Small intestine (tissue), 7 donors: ENCODE results near the gene KLLN. TPM values are rescaled to one million over a fixed set of nuclear protein-coding genes. Genes with fewer than 3 reads are reported as not detected.
A peak's percentile ranks its signal among the peaks of the same experiment; 100 is the strongest.
"Not testable (repeated sequence)": the region's sequence is repeated elsewhere in the genome, so short reads cannot be mapped to it uniquely, and the experiment has no call there.

Experiments used
- DNase-seq, 2 donors: peaks; one replicate each; pipeline versions ENCODE4 v3.0.0 to v3.0.0-alpha.2; 2013
- FAIRE-seq: peaks from 2 replicates; lab custom pipeline; 2012; peaks lifted over from hg19 to GRCh38; lab: Jason Lieb, UNC
- H3K27ac ChIP-seq, 3 donors: one replicate each; pipeline ENCODE4 v1.5.1; 2013; ENCODE audit warnings: low read length in 2 of 3, mild to moderate bottlenecking in 2 of 3, control low read depth in 1 of 3, inconsistent platforms in 1 of 3, low read depth in 1 of 3, moderate library complexity in 1 of 3
- H3K27me3 ChIP-seq, 3 donors: one replicate each; pipeline ENCODE4 v1.6.1; 2013; ENCODE audit warnings: low read length in 3 of 3, inconsistent platforms in 1 of 3; ENCODE audit not compliant: control insufficient read depth in 3 of 3, insufficient read depth in 3 of 3
- H3K36me3 ChIP-seq, 3 donors: one replicate each; pipeline ENCODE4 v1.6.1; 2013; ENCODE audit warnings: low read length in 3 of 3, inconsistent platforms in 1 of 3, low read depth in 1 of 3, mild to moderate bottlenecking in 1 of 3, moderate library complexity in 1 of 3; ENCODE audit not compliant: control insufficient read depth in 3 of 3, insufficient read depth in 2 of 3
- H3K4me1 ChIP-seq, 3 donors: one replicate each; pipeline ENCODE4 v1.6.1; 2013; ENCODE audit warnings: low read length in 2 of 3, inconsistent platforms in 1 of 3, low read depth in 1 of 3, mild to moderate bottlenecking in 1 of 3, moderate library complexity in 1 of 3; ENCODE audit not compliant: control insufficient read depth in 3 of 3, insufficient read depth in 2 of 3
- H3K4me3 ChIP-seq, 3 donors: one replicate each; pipeline ENCODE4 v1.5.1; 2013; ENCODE audit warnings: low read length in 3 of 3, control low read depth in 1 of 3, inconsistent platforms in 1 of 3, low read depth in 1 of 3, mild to moderate bottlenecking in 1 of 3, moderate library complexity in 1 of 3
- H3K9me3 ChIP-seq, 2 donors: one replicate each; pipeline ENCODE4 v1.6.1; 2013; ENCODE audit warnings: low read depth in 1 of 2, low read length in 1 of 2; ENCODE audit not compliant: control insufficient read depth in 2 of 2, insufficient read depth in 1 of 2
- WGBS, 3 donors: extraction: QIAGEN DNeasy Blood & Tissue Kit; methylation state at CpG; one replicate each; pipeline ENCODE4 v1.1.7; 2013; 5-methylcytosine and 5-hydroxymethylcytosine counted together
- polyA plus RNA-seq, 4 donors: library from polyadenylated mRNA; stranded (reverse) in 3 of 4; unstranded in 1 of 4; fragments of 200-250 nt in 3 of 4; fragments of 120-200 nt in 1 of 4; gene quantifications; one replicate each; pipeline versions ENCODE4 v1.2.1 to v1.2.3, GENCODE V29; 2013
- donor health status: healthy with polysubstance abuse.
- donor health status: control.
- donor health status: control.
- donor health status: Bipolar disorder and iron deficiency.
- donor health status: healthy.

Gene KLLN
- polyA plus RNA-seq, 4 donors: 0.27 to 1.3 (median 0.55) TPM; not detected in 1

- Histone ChIP-seq H3K27ac (peak overlapping the region; percentile 32 to 73 (median 58)), H3K36me3 (peaks cover 0 to 2% (median 0%) of the 10 kb centered on the region in 3 donors), H3K9me3 (no peaks in the 10 kb centered on the region), H3K27me3 (no peaks in the 10 kb centered on the region), H3K4me3 (no peak overlapping the region), H3K4me1 (peaks cover 0 to 26% (median 0%) of the 10 kb centered on the region in 3 donors)
- DNase-seq (no peak), FAIRE-seq (no peak)
Measured at GRCh38 chr10:87842776-87843497, 20.4 kb downstream of the KLLN start.

- FAIRE-seq (no peak), DNase-seq (peak; percentile 92 to 96)
- no peaks in the 10 kb centered on the region for H3K9me3 ChIP-seq
- peak overlapping the region; percentile 32 to 81 (median 73) for H3K27ac ChIP-seq
- no peak overlapping the region for H3K4me3 ChIP-seq
- no peaks in the 10 kb centered on the region for H3K27me3 ChIP-seq
- WGBS, 3 donors: 18 to 73% (median 45%) methylated on average over 1 of the region's 1 CpG
- peaks cover 0 to 26% (median 0%) of the 10 kb centered on the region in 3 donors for H3K4me1 ChIP-seq
- peaks cover 0 to 2% (median 0%) of the 10 kb centered on the region in 3 donors for H3K36me3 ChIP-seq
Measured at GRCh38 chr10:87842220-87842641, 21.1 kb downstream of the KLLN start.

- Histone ChIP-seq H3K36me3 (peaks cover 0 to 2% (median 0%) of the 10 kb centered on the region in 3 donors), H3K4me1 (peaks cover 0 to 26% (median 0%) of the 10 kb centered on the region in 3 donors), H3K4me3 (no peak overlapping the region), H3K27ac (peak overlapping the region in 1 of 3 donors; percentile 81), H3K9me3 (no peaks in the 10 kb centered on the region), H3K27me3 (no peaks in the 10 kb centered on the region)
- peak; percentile 20 to 77 for DNase-seq
- WGBS, 3 donors: 61 to 79% (median 68%) methylated on average over 3 of the region's 3 CpGs
- FAIRE-seq: no peak
Measured at GRCh38 chr10:87841186-87841585, 22.1 kb downstream of the KLLN start.

GRCh38 chr10:87838650-87839049, 24.7 kb downstream of the KLLN start:
- Histone ChIP-seq H3K4me1 (peaks cover 0 to 26% (median 0%) of the 10 kb centered on the region in 3 donors), H3K4me3 (no peak overlapping the region), H3K9me3 (no peaks in the 10 kb centered on the region), H3K27me3 (no peaks in the 10 kb centered on the region), H3K36me3 (no peaks in the 10 kb centered on the region), H3K27ac (no peak overlapping the region)
- no peak for DNase-seq
- 85 to 100% (median 85%) methylated on average over 2 of the region's 2 CpGs for WGBS, 3 donors
- FAIRE-seq: no peak

GRCh38 chr10:87837445-87837844, 25.9 kb downstream of the KLLN start:
- Histone ChIP-seq H3K4me1 (peaks cover 0 to 18% (median 0%) of the 10 kb centered on the region in 3 donors), H3K27ac (no peak overlapping the region), H3K27me3 (no peaks in the 10 kb centered on the region), H3K36me3 (no peaks in the 10 kb centered on the region), H3K9me3 (no peaks in the 10 kb centered on the region), H3K4me3 (no peak overlapping the region)
- DNase-seq: peak in 1 of 2 donors; percentile 14
- no peak for FAIRE-seq

GRCh38 chr10:87836098-87836497, 27.2 kb downstream of the KLLN start:
- Histone ChIP-seq H3K36me3 (no peaks in the 10 kb centered on the region), H3K27ac (no peak overlapping the region), H3K9me3 (no peaks in the 10 kb centered on the region), H3K27me3 (no peaks in the 10 kb centered on the region), H3K4me1 (peaks cover 0 to 8% (median 0%) of the 10 kb centered on the region in 3 donors), H3K4me3 (no peak overlapping the region)
- 77 to 95% (median 92%) methylated on average over 4 of the region's 4 CpGs for WGBS, 3 donors
- DNase-seq (no peak), FAIRE-seq (no peak)

- FAIRE-seq: no peak
Measured at GRCh38 chr10:87829986-87830729, 33.2 kb downstream of the KLLN start.

GRCh38 chr10:87829051-87829450, 34.3 kb downstream of the KLLN start:
- H3K4me1 ChIP-seq, H3K9me3 ChIP-seq, FAIRE-seq, H3K36me3 ChIP-seq, H3K27ac ChIP-seq, DNase-seq, H3K4me3 ChIP-seq, H3K27me3 ChIP-seq: not testable (repeated sequence)
- 96 to 98% (median 97%) methylated on average over 4 of the region's 4 CpGs for WGBS, 3 donors

More at GRCh38 chr10:87829986-87830729, 33.2 kb downstream of the KLLN start:
- H3K36me3 ChIP-seq: no peaks in the 10 kb centered on the region
- DNase-seq: no peak
- H3K9me3 ChIP-seq: no peaks in the 10 kb centered on the region
- no peak overlapping the region for H3K27ac ChIP-seq
- no peaks in the 10 kb centered on the region for H3K27me3 ChIP-seq
- no peaks in the 10 kb centered on the region for H3K4me1 ChIP-seq
- no peak overlapping the region for H3K4me3 ChIP-seq
